ENCODE data around the gene TPRG1. TPM values are rescaled to one million over a fixed set of nuclear protein-coding genes. Genes with fewer than 3 reads are reported as not detected.

Gene TPRG1
- total RNA-seq, 2 donors from 2014 or later: 0.69 to 1.3 TPM

GRCh38 chr3:189372243-189372642 lies 200.5 kb downstream of the TPRG1 start:
- Mint-ChIP-seq H3K9me3 (no peaks in the 10 kb centered on the region), H3K4me3 (no peak overlapping the region), H3K27me3 (ENCODE audit: insufficient read depth) (no peaks in the 10 kb centered on the region), H3K27ac (no peak overlapping the region), H3K36me3 (ENCODE audit: low read depth) (no peaks in the 10 kb centered on the region), H3K4me1 (peaks cover 11% of the 10 kb centered on the region)
- no peaks in the 10 kb centered on the region for H3K36me3 ChIP-seq (ENCODE audit: control insufficient read depth, insufficient read depth, low read length)
- no peak overlapping the region for H3K27ac ChIP-seq (ENCODE audit: low read depth, low read length)
- WGBS, 2 experiments (ENCODE audit: insufficient coverage in 1 of 2, insufficient read length in 1 of 2): 76 to 100% methylated on average over 2 to 3 of the region's 3 CpGs
- H3K9ac ChIP-seq (ENCODE audit: extremely low read depth, low read length, poor library complexity, severe bottlenecking): no peak overlapping the region
- no peak for TF ChIP-seq CTCF (conservative IDR thresholded peaks at IDR 0.05)
- no peaks in the 10 kb centered on the region for H3K27me3 ChIP-seq (ENCODE audit: control insufficient read depth, insufficient read depth, low read length, poor library complexity, severe bottlenecking)
- no peaks in the 10 kb centered on the region for H3K4me1 ChIP-seq (ENCODE audit: control insufficient read depth, insufficient read depth, low read length)
- H3K9me3 ChIP-seq (ENCODE audit: control insufficient read depth, low read length): no peaks in the 10 kb centered on the region
- no peak overlapping the region for H3K4me3 ChIP-seq (ENCODE audit: low read length)
- DNase-seq: no peak

Measured in endodermal cell (in vitro differentiated cells).